Glutamatergic neuron (in vitro differentiated cells): ENCODE results near the gene STX4. TPM values are rescaled to one million over a fixed set of nuclear protein-coding genes. Genes with fewer than 3 reads are reported as not detected.

Experiments
- DNase-seq: peaks from one replicate; pipeline ENCODE4 v3.0.0; 2022
- H3K27ac Mint-ChIP-seq: one replicate; pipeline ENCODE4 v1.8.0; 2020; ENCODE audit warnings: mild to moderate bottlenecking, mixed read lengths, inconsistent platforms; ENCODE audit not compliant: unreplicated experiment
- H3K27me3 Mint-ChIP-seq: one replicate; pipeline ENCODE4 v1.8.0; 2020; ENCODE audit warnings: mild to moderate bottlenecking, moderate library complexity, mixed read lengths, inconsistent platforms; ENCODE audit not compliant: unreplicated experiment
- H3K36me3 Mint-ChIP-seq: one replicate; pipeline ENCODE4 v1.8.0; 2020; ENCODE audit warnings: mild to moderate bottlenecking, mixed read lengths, inconsistent platforms; ENCODE audit not compliant: unreplicated experiment
- H3K4me1 Mint-ChIP-seq: one replicate; pipeline ENCODE4 v1.8.0; 2020; ENCODE audit warnings: mild to moderate bottlenecking, low read depth, mixed read lengths, inconsistent platforms; ENCODE audit not compliant: unreplicated experiment
- H3K4me3 Mint-ChIP-seq: one replicate; pipeline ENCODE4 v1.8.0; 2020; ENCODE audit warnings: mild to moderate bottlenecking, mixed read lengths, inconsistent platforms; ENCODE audit not compliant: unreplicated experiment
- H3K9me3 Mint-ChIP-seq: one replicate; pipeline ENCODE4 v1.8.0; 2020; ENCODE audit warnings: mild to moderate bottlenecking, moderate library complexity, mixed read lengths, inconsistent platforms; ENCODE audit not compliant: unreplicated experiment
- CTCF ChIP-seq: fragments of 200-600 bp; sonication (generic); IDR thresholded peaks from one replicate; pipeline ENCODE4 v1.5.0; 2021; ENCODE audit not compliant: partially characterized antibody, unreplicated experiment
- total RNA-seq: library from RNA; stranded (reverse); fragmentation: NEBNext Ultra II Directional; extraction: Animal tissue kit (Norgen Biotek cat#: 25700); gene quantifications from one replicate; pipeline ENCODE4 v1.2.1, GENCODE V29; 2021; ENCODE audit not compliant: unreplicated experiment

Gene STX4
- total RNA-seq, 1 donor from 2014 or later, result 23.4 TPM

GRCh38 chr16:31001507-31002249 lies 31.7 kb upstream of the STX4 start:
- Mint-ChIP-seq H3K4me1 (peaks cover 30% of the 10 kb centered on the region), H3K36me3 (no peaks in the 10 kb centered on the region), H3K4me3 (peak overlapping the region; percentile 20), H3K27me3 (peaks cover 9% of the 10 kb centered on the region), H3K9me3 (peaks cover 7% of the 10 kb centered on the region), H3K27ac (peak overlapping the region; percentile 93)
- TF ChIP-seq CTCF, result no peak
- DNase-seq, result no peak

DNA sequence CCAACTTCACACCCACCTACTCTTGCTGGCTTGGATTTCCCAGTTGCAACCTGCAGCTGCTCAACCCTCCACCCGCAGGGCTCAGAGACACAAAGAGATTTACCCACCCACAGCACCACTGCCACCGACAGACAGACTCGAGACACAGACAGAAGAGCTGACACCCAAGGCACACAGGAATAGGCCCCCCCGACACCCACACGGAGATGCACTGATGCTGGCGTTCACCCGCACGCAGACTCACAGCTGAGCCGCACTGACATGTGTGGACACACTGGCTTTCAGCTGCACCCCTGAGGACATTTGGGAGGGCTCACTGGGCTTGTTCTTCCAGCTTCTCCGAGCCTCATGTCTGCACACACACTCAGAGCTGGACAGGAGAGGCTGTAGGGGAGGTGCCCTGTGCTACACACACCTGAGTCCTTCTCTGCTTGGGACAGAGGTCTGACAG lies 31.1 kb upstream of the STX4 start:
- H3K36me3 Mint-ChIP-seq, result no peaks in the 10 kb centered on the region
- H3K4me1 Mint-ChIP-seq, result peaks cover 31% of the 10 kb centered on the region
- peaks cover 7% of the 10 kb centered on the region for H3K27me3 Mint-ChIP-seq
- H3K4me3 Mint-ChIP-seq, result peak overlapping the region; percentile 20
- peaks cover 7% of the 10 kb centered on the region for H3K9me3 Mint-ChIP-seq
- peak overlapping the region; percentile 93 for H3K27ac Mint-ChIP-seq
- no peak for TF ChIP-seq CTCF
- DNase-seq, result no peak

GRCh38 chr16:31002862-31003341 lies 30.5 kb upstream of the STX4 start:
- no peak for DNase-seq
- peaks cover 34% of the 10 kb centered on the region for H3K4me1 Mint-ChIP-seq
- H3K36me3 Mint-ChIP-seq, result no peaks in the 10 kb centered on the region
- H3K27ac Mint-ChIP-seq, result peak overlapping the region; percentile 93
- TF ChIP-seq CTCF, result no peak
- peaks cover 7% of the 10 kb centered on the region for H3K27me3 Mint-ChIP-seq
- peak overlapping the region; percentile 80 for H3K4me3 Mint-ChIP-seq
- peaks cover 7% of the 10 kb centered on the region for H3K9me3 Mint-ChIP-seq

DNA sequence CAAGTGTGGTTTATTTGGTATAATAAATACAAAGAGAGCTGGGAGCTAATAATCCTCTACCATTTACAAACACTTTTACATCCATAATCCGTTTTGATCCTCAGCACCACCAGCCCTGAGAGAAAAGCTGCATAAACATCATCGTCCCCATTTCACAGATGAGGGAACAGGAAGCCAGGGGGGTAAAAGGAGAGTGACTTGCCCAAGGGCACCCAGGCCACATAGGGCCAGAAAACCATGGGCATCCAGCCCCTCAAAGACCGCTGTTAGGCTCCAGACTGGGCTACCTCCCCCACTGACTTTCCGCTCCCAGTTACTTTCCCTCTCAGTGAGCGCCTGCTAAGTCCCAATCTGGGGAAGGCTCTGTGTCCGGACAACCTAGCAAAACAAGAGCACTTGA lies 29.6 kb upstream of the STX4 start:
- no peak for DNase-seq
- H3K27ac Mint-ChIP-seq, result no peak overlapping the region

More for the DNA sequence above, 29.6 kb upstream of the STX4 start:
- H3K4me1 Mint-ChIP-seq, result peaks cover 32% of the 10 kb centered on the region
- H3K27me3 Mint-ChIP-seq, result peaks cover 7% of the 10 kb centered on the region
- H3K36me3 Mint-ChIP-seq, result no peaks in the 10 kb centered on the region
- peaks cover 7% of the 10 kb centered on the region for H3K9me3 Mint-ChIP-seq
- peak overlapping the region; percentile 80 for H3K4me3 Mint-ChIP-seq
- TF ChIP-seq CTCF, result no peak
